IPS-20b (cell line): ENCODE data around the gene RARRES2.

Experiments
- H3K27ac ChIP-seq: one replicate; pipeline ENCODE4 v1.5.1; 2013; ENCODE audit warnings: low read length
- H3K27me3 ChIP-seq: 2 replicates; pipeline ENCODE4 v1.6.1; 2013; ENCODE audit warnings: mild to moderate bottlenecking, low read length, inconsistent platforms; ENCODE audit not compliant: insufficient read depth
- H3K36me3 ChIP-seq: 2 replicates; pipeline ENCODE4 v1.6.1; 2013; ENCODE audit warnings: low read depth, mild to moderate bottlenecking, inconsistent platforms, low read length, moderate library complexity; ENCODE audit not compliant: insufficient read depth
- H3K4me1 ChIP-seq: 2 replicates; pipeline ENCODE4 v1.6.1; 2013; ENCODE audit warnings: mild to moderate bottlenecking, control low read depth, inconsistent platforms, low read length, moderate library complexity; ENCODE audit not compliant: insufficient read depth
- H3K4me3 ChIP-seq: 2 replicates; pipeline ENCODE4 v1.5.1; 2013; ENCODE audit warnings: mild to moderate bottlenecking, low read length, inconsistent platforms
- H3K9ac ChIP-seq: 2 replicates; pipeline ENCODE4 v1.6.1; 2013; ENCODE audit warnings: low read depth, mild to moderate bottlenecking, inconsistent platforms, low read length, moderate library complexity
- H3K9me3 ChIP-seq: 2 replicates; pipeline ENCODE4 v1.6.1; 2013; ENCODE audit warnings: mild to moderate bottlenecking, low read depth, low read length, inconsistent platforms; ENCODE audit not compliant: insufficient read depth

Gene RARRES2

GRCh38 chr7:150358988-150359621 is 17.7 kb upstream of the RARRES2 start:
- Histone ChIP-seq H3K27ac (no peak overlapping the region), H3K36me3 (no peaks in the 10 kb centered on the region), H3K4me1 (peaks cover 20% of the 10 kb centered on the region; the same call in 1 of the 2 replicates), H3K27me3 (no peaks in the 10 kb centered on the region), H3K4me3 (no peak overlapping the region), H3K9ac (no peak overlapping the region), H3K9me3 (no peaks in the 10 kb centered on the region)

- Histone ChIP-seq H3K4me3 (no peak overlapping the region), H3K9me3 (no peaks in the 10 kb centered on the region), H3K4me1 (peaks cover 20% of the 10 kb centered on the region; the same call in 1 of the 2 replicates), H3K9ac (no peak overlapping the region), H3K27ac (no peak overlapping the region), H3K27me3 (no peaks in the 10 kb centered on the region), H3K36me3 (no peaks in the 10 kb centered on the region)
Observed at GRCh38 chr7:150358433-150358832, 17.0 kb upstream of the RARRES2 start.

DNA sequence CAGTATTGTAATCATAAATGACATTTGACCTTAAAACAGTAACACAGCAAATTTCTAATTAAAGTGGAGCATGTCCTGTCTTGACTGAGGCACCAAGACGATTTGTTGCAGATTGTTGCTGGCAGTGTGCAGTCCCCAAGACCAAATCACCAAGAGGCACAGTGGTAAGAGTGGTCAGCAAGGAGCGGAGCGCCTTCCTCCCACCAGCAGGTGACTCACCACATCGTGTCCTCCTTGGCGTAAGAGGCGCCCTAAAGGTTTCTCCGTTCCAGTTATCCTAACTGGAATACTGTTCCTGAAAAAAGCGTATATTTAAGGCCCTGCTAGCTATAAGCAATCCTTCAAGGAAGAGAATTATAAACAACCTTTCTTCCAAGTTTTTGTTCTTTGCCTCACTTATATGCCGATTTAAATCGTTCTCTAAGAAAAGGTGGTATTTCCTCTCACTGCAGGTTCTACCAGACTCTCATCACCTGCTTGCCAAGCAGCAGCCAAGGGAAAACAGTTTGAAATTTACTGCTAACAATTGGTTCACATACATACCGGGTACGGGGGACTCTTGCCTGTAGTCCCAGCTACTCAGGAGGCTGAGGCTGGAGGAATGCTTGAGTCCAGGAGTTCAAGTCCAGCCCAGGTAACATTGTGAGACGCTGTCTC is 16.5 kb upstream of the RARRES2 start:
- Histone ChIP-seq H3K4me3 (no peak overlapping the region), H3K9ac (no peak overlapping the region), H3K4me1 (peaks cover 20% of the 10 kb centered on the region; the same call in 1 of the 2 replicates), H3K27ac (no peak overlapping the region), H3K9me3 (no peaks in the 10 kb centered on the region), H3K36me3 (no peaks in the 10 kb centered on the region), H3K27me3 (no peaks in the 10 kb centered on the region)

DNA sequence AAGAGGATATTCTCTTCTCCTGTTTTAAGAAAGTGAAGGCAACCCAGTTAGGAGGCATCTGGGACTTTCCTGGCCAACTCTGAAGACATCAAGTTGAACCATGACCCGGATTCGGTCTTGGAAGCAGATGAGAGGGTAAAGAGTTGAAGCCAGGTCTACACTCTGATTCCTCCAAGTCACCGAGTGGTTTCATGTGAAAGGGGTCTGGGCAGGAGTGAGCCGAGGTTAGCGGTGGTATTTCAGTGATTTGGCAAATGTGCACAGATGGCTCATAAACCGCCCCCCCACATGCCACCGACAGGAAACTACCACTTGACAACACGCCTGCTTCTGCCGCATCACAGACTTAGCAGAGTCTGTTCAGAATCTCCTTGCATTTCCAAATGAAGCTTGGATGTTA is 15.8 kb upstream of the RARRES2 start:
- Histone ChIP-seq H3K4me1 (peaks cover 16% of the 10 kb centered on the region; the same call in 1 of the 2 replicates), H3K36me3 (no peaks in the 10 kb centered on the region), H3K27me3 (no peaks in the 10 kb centered on the region), H3K9ac (no peak overlapping the region), H3K9me3 (no peaks in the 10 kb centered on the region), H3K27ac (no peak overlapping the region), H3K4me3 (no peak overlapping the region)

DNA sequence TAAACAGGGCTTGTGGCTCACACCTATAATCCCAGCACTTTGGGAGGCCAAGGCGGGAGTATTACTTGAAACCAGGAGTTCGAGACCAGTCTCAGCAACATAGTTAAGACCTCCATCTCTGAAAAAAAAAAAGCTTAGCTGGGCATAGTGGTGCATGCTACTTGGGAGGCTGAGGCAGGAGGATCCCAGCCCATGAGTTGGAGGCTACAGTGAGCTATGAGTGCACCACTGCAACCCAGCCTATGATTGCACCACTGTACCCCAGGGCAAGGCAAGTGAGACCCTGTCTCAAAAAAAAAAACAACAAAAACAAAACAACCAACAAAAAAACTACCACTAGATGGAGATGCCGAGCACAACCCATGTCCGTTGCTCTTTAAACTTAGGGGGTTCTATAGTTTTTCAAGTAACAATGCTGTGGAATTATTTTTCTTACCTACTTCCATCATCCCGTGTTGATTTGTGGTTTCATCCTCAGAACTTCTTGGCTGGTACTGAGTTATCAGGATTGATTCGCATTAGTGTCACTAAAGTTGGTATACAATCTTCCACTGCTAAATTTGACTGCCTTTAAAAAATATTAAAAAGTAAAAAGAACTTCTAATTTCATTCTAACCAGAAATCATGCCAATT is 15.0 kb upstream of the RARRES2 start:
- Histone ChIP-seq H3K4me1 (peaks cover 7% of the 10 kb centered on the region; the same call in 1 of the 2 replicates), H3K27me3 (no peaks in the 10 kb centered on the region), H3K4me3 (no peak overlapping the region), H3K9me3 (no peaks in the 10 kb centered on the region), H3K36me3 (no peaks in the 10 kb centered on the region), H3K27ac (no peak overlapping the region), H3K9ac (no peak overlapping the region)

GRCh38 chr7:150355666-150356059 is 14.2 kb upstream of the RARRES2 start:
- Histone ChIP-seq H3K27me3 (no peaks in the 10 kb centered on the region), H3K36me3 (no peaks in the 10 kb centered on the region), H3K9me3 (no peaks in the 10 kb centered on the region), H3K4me3 (no peak overlapping the region), H3K4me1 (0 out of 2 replicates have a peak, but pooled peaks cover 5% of the 10 kb centered on the region), H3K9ac (no peak overlapping the region), H3K27ac (no peak overlapping the region)

DNA sequence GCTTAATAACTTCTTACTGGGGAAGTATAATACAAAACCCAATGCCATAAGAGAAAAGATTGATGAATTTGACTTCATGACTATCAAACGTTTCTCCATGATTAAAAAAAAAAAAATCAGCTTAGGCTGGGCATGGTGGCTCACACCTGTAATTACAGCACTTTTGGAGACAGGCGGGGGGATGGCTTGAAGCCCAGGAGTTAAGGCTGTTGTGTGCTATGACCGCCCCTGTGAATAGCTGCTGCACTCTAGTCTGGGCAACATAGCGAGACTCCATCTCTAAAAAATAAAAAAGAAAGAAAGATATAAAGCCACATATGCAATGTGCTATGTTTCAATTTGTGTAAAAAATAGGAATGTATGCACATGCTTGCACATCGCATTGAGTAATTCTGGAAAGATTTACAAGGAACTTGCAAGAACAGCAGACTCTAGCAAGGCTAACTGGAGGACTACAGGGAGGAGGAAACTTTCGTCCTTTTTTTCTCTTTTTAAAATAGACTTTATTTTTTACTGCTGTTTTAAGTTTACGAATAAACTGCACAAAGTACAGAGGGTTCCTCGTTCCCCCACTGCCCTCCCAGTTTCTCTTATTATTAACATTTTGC is 10.3 kb upstream of the RARRES2 start:
- Histone ChIP-seq H3K9ac (no peak overlapping the region), H3K36me3 (no peaks in the 10 kb centered on the region), H3K4me3 (no peak overlapping the region), H3K27me3 (no peaks in the 10 kb centered on the region), H3K9me3 (no peaks in the 10 kb centered on the region), H3K4me1 (0 out of 2 replicates have a peak, but pooled peaks cover 2% of the 10 kb centered on the region), H3K27ac (no peak overlapping the region)

- Histone ChIP-seq H3K27ac (no peak overlapping the region), H3K9me3 (no peaks in the 10 kb centered on the region; the same call in 1 of the 2 replicates), H3K4me3 (no peak overlapping the region), H3K4me1 (peaks cover 6% of the 10 kb centered on the region; the same call in 1 of the 2 replicates), H3K27me3 (peaks cover 24% of the 10 kb centered on the region), H3K9ac (no peak overlapping the region), H3K36me3 (no peaks in the 10 kb centered on the region)
Observed at GRCh38 chr7:150346922-150347321, 5.5 kb upstream of the RARRES2 start.

DNA sequence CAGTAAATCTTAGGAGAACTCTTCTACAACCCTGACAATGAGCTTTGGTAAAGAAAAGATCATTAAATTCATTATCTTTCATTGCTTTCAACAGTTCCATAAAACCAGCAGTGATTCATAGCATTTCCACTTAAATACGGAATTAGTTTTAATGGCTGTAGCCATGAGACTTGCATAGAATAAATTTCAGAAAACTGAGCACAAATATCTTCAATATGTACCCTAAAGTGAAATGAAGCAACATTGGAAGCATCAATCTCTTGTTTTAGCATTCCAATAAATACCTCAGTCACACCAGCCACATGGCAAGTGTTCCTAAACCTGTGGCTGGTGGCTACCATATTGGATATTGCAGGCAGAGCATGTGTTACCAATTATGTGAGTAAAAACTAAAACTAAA is 3.6 kb upstream of the RARRES2 start:
- no peaks in the 10 kb centered on the region; the same call in 1 of the 2 replicates for H3K9me3 ChIP-seq
- H3K27me3 ChIP-seq: peaks cover 34% of the 10 kb centered on the region

GRCh38 chr7:150344299-150344698 is 2.9 kb upstream of the RARRES2 start:
- Histone ChIP-seq H3K36me3 (peaks cover 3% of the 10 kb centered on the region), H3K4me3 (no peak overlapping the region), H3K9me3 (no peaks in the 10 kb centered on the region; the same call in 1 of the 2 replicates), H3K27me3 (peaks cover 34% of the 10 kb centered on the region), H3K27ac (no peak overlapping the region), H3K9ac (no peak overlapping the region), H3K4me1 (peaks cover 8% of the 10 kb centered on the region; the same call in 1 of the 2 replicates)

More for the DNA sequence above, 3.6 kb upstream of the RARRES2 start:
- Histone ChIP-seq H3K4me1 (peaks cover 8% of the 10 kb centered on the region; the same call in 1 of the 2 replicates), H3K27ac (no peak overlapping the region), H3K9ac (no peak overlapping the region), H3K4me3 (no peak overlapping the region), H3K36me3 (no peaks in the 10 kb centered on the region)

DNA sequence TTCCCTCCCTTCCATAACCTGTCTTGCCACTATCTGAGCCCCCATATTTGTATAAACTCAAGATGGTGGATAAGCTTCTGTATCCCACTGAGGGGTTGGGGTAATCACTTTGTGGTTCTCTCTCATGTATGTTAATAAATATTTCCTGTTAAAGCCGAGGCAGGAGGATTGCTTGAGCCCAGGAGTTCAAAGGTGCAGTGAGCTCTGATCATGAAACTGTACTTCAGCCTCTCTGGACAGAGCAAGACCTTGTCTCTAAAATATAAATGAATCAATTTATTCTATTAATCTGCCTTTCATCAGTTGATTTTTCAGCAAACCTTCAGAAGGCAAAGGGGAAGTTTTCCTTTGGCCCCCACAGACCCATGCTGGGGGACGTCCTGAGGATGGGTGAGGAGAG is 1.8 kb upstream of the RARRES2 start:
- H3K36me3 ChIP-seq: peaks cover 12% of the 10 kb centered on the region
- H3K4me3 ChIP-seq: no peak overlapping the region
- H3K4me1 ChIP-seq: peaks cover 8% of the 10 kb centered on the region; the same call in 1 of the 2 replicates
- peaks cover 34% of the 10 kb centered on the region for H3K27me3 ChIP-seq
- no peak overlapping the region for H3K27ac ChIP-seq
- H3K9ac ChIP-seq: no peak overlapping the region
- no peaks in the 10 kb centered on the region; the same call in 1 of the 2 replicates for H3K9me3 ChIP-seq
